Astrocyte (in vitro differentiated cells and primary cell): ENCODE data around the gene PAOX. TPM values are rescaled to one million over a fixed set of nuclear protein-coding genes. Genes with fewer than 3 reads are reported as not detected.
"Not testable (repeated sequence)": the region's sequence is repeated elsewhere in the genome, so short reads cannot be mapped to it uniquely, and the experiment has no call there.

Experiments used
- DNase-seq: peaks from one replicate; pipeline ENCODE4 v3.0.0-alpha.2; 2010; ENCODE audit warnings: low read depth
- FAIRE-seq: peaks from 2 replicates; lab custom pipeline; 2011; peaks lifted over from hg19 to GRCh38; lab: Jason Lieb, UNC
- H2AFZ ChIP-seq: 2 replicates; pipeline ENCODE4 v1.6.0; 2012; ENCODE audit warnings: low read depth, low read length, inconsistent platforms
- H3K27ac ChIP-seq: 2 replicates; pipeline ENCODE4 v1.5.1; 2011; ENCODE audit warnings: low read depth, low read length, inconsistent platforms
- H3K27me3 ChIP-seq: 2 replicates; pipeline ENCODE4 v1.6.0; 2011; ENCODE audit warnings: low read length, inconsistent platforms; ENCODE audit not compliant: insufficient read depth
- H3K36me3 ChIP-seq: 2 replicates; pipeline ENCODE4 v1.5.1; 2011; ENCODE audit warnings: low read length, inconsistent platforms; ENCODE audit not compliant: insufficient read depth
- H3K4me1 ChIP-seq: 2 replicates; pipeline ENCODE4 v1.5.1; 2011; ENCODE audit warnings: low read length, inconsistent platforms; ENCODE audit not compliant: insufficient read depth
- H3K4me2 ChIP-seq: 2 replicates; pipeline ENCODE4 v1.6.0; 2012; ENCODE audit warnings: low read length, inconsistent platforms
- H3K4me3 ChIP-seq: 2 replicates; pipeline ENCODE4 v1.5.1; 2011; ENCODE audit warnings: low read depth, mild to moderate bottlenecking, low read length, inconsistent platforms; ENCODE audit not compliant: insufficient read depth
- H3K79me2 ChIP-seq: 2 replicates; pipeline ENCODE4 v1.6.0; 2012; ENCODE audit warnings: mild to moderate bottlenecking, low read length, inconsistent platforms; ENCODE audit not compliant: insufficient read depth
- H3K9ac ChIP-seq: 2 replicates; pipeline ENCODE4 v1.6.0; 2012; ENCODE audit warnings: mild to moderate bottlenecking, low read length, inconsistent platforms
- H3K9me3 ChIP-seq: 2 replicates; pipeline ENCODE4 v1.5.1; 2012; ENCODE audit warnings: low read depth, mild to moderate bottlenecking, low read length, inconsistent platforms; ENCODE audit not compliant: insufficient read depth
- H4K20me1 ChIP-seq: 2 replicates; pipeline ENCODE4 v1.6.0; 2012; ENCODE audit warnings: low read length, inconsistent platforms; ENCODE audit not compliant: insufficient read depth
- H3K27ac Mint-ChIP-seq: one replicate; pipeline ENCODE4 v1.8.0; 2021; ENCODE audit warnings: mild to moderate bottlenecking, mixed read lengths; ENCODE audit not compliant: unreplicated experiment
- H3K27me3 Mint-ChIP-seq: one replicate; pipeline ENCODE4 v1.8.0; 2021; ENCODE audit warnings: low read depth, mixed read lengths; ENCODE audit not compliant: unreplicated experiment
- H3K36me3 Mint-ChIP-seq: one replicate; pipeline ENCODE4 v1.8.0; 2021; ENCODE audit warnings: low read depth, mixed read lengths; ENCODE audit not compliant: unreplicated experiment
- H3K4me1 Mint-ChIP-seq: one replicate; pipeline ENCODE4 v1.8.0; 2021; ENCODE audit warnings: low read depth, mixed read lengths; ENCODE audit not compliant: unreplicated experiment
- H3K4me3 Mint-ChIP-seq: one replicate; pipeline ENCODE4 v1.8.0; 2021; ENCODE audit warnings: mild to moderate bottlenecking, moderate library complexity, mixed read lengths; ENCODE audit not compliant: unreplicated experiment
- H3K9me3 Mint-ChIP-seq: one replicate; pipeline ENCODE4 v1.8.0; 2021; ENCODE audit warnings: mild to moderate bottlenecking, mixed read lengths; ENCODE audit not compliant: unreplicated experiment
- CTCF ChIP-seq: IDR thresholded peaks from 2 replicates; pipeline ENCODE4 v1.5.1; 2011; ENCODE audit warnings: low read depth, mild to moderate bottlenecking, inconsistent platforms, low read length, moderate library complexity; ENCODE audit not compliant: insufficient read depth
- EZH2 ChIP-seq: IDR thresholded peaks from 2 replicates; pipeline ENCODE4 v1.6.1; 2012; ENCODE audit warnings: mild to moderate bottlenecking, low read length, inconsistent platforms; ENCODE audit not compliant: insufficient read depth
- total RNA-seq: library from RNA; stranded (reverse); gene quantifications from 2 replicates; pipeline ENCODE4 v1.2.1, GENCODE V29; 2021

The PAOX gene
- total RNA-seq, 1 donor from 2014 or later = 7.9 TPM

GRCh38 chr10:133432789-133433188 is 53.7 kb downstream of the PAOX start:
- not testable (repeated sequence) for H3K27ac ChIP-seq, H4K20me1 ChIP-seq, H3K36me3 Mint-ChIP-seq, H3K27ac Mint-ChIP-seq, H3K4me3 Mint-ChIP-seq, H3K79me2 ChIP-seq, H3K9ac ChIP-seq, H3K4me2 ChIP-seq, H3K27me3 Mint-ChIP-seq, H3K4me3 ChIP-seq, H3K4me1 ChIP-seq, H3K9me3 ChIP-seq, DNase-seq, H3K27me3 ChIP-seq, H3K9me3 Mint-ChIP-seq, H3K4me1 Mint-ChIP-seq, FAIRE-seq, H2AFZ ChIP-seq, H3K36me3 ChIP-seq

- H3K4me3 ChIP-seq = no peak overlapping the region
- H3K27ac ChIP-seq = no peak overlapping the region
- peak; percentile 21 for TF ChIP-seq CTCF
- no peak for TF ChIP-seq EZH2
- no peaks in the 10 kb centered on the region for H3K4me1 ChIP-seq
- Mint-ChIP-seq H3K9me3 (peaks cover 12% of the 10 kb centered on the region), H3K4me3 (no peak overlapping the region), H3K36me3 (peaks cover 4% of the 10 kb centered on the region), H3K27ac (no peak overlapping the region), H3K27me3 (peaks cover 5% of the 10 kb centered on the region), H3K4me1 (peaks cover 4% of the 10 kb centered on the region)
- H3K4me2 ChIP-seq = no peak overlapping the region
- no peaks in the 10 kb centered on the region for H3K27me3 ChIP-seq
- H3K9ac ChIP-seq = no peak overlapping the region
- DNase-seq = no peak
- peaks cover 4% of the 10 kb centered on the region for H4K20me1 ChIP-seq
- no peaks in the 10 kb centered on the region for H3K36me3 ChIP-seq
- FAIRE-seq = no peak
- no peaks in the 10 kb centered on the region for H3K79me2 ChIP-seq
- no peaks in the 10 kb centered on the region for H3K9me3 ChIP-seq
- H2AFZ ChIP-seq = no peak overlapping the region
Observed at GRCh38 chr10:133438711-133439273, 59.7 kb downstream of the PAOX start.

GRCh38 chr10:133439517-133440461 is 60.7 kb downstream of the PAOX start:
- no peak overlapping the region for H3K27ac Mint-ChIP-seq
- peaks cover 4% of the 10 kb centered on the region for H3K36me3 Mint-ChIP-seq
- Histone ChIP-seq H3K4me2 (no peak overlapping the region), H3K4me1 (no peaks in the 10 kb centered on the region), H3K79me2 (no peaks in the 10 kb centered on the region), H3K9me3 (no peaks in the 10 kb centered on the region), H3K36me3 (no peaks in the 10 kb centered on the region), H3K4me3 (no peak overlapping the region), H4K20me1 (peaks cover 4% of the 10 kb centered on the region), H2AFZ (no peak overlapping the region), H3K27ac (no peak overlapping the region), H3K9ac (no peak overlapping the region), H3K27me3 (no peaks in the 10 kb centered on the region)
- peaks cover 4% of the 10 kb centered on the region for H3K4me1 Mint-ChIP-seq
- FAIRE-seq (no peak), DNase-seq (no peak)
- peaks cover 13% of the 10 kb centered on the region for H3K9me3 Mint-ChIP-seq
- H3K27me3 Mint-ChIP-seq = peaks cover 2% of the 10 kb centered on the region
- no peak overlapping the region for H3K4me3 Mint-ChIP-seq
- TF ChIP-seq CTCF (no peak), EZH2 (no peak)
